Measurements from ENCODE around the gene CHST11.

DNA sequence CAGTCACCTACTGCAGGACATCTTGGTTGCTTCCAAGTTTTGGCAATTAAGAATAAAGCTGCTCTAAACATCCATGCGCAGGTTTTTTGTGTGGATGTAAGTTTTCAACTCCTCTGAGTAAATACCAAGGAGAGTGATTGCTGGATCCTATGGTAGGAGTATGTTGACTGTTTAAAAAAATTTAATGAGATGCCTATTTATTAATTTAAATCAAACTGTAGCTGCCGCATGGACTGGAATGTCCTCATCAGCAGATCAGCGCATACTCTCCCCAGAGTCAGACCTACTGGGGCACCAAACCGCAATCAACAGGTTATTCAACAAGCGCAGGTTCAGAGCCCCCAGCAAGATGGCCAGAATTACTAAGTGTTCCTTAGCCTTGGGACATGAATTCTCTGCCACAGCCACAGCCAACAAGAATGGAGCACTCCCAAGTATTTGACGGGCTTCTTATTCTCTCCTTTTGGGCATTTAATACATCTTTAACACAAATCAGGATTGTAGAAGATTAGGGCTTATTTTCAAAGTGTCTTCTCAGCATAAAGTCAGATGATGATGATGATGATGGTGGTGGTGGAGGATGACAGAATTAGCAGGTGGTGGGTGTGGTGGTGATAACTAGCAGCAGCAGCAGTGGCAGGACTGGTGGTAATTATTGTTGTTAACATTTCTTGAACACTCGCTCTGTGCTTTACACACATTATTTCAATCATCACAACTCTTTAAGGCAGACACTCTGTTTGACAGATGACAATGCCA, 170.7 kb downstream of the CHST11 start:
- TF ChIP-seq ZNF274 (IDR thresholded peaks at IDR 0.05; ENCODE audit: low read depth, low read length) (no peak), YY1 (IDR thresholded peaks at IDR 0.05; ENCODE audit: insufficient read depth, insufficient read length) (no peak), SUZ12 (IDR thresholded peaks at IDR 0.05; ENCODE audit: extremely low read depth, insufficient read depth, insufficient read length) (no peak)

Measured in NT2/D1 (cell line).